C1 segment of cervical spinal cord (tissue), 14 donors: Measurements from ENCODE around the gene FAS.

Source experiments
- DNase-seq, 14 donors: peaks; one replicate each; lab custom pipeline; 2025; lab: John Stamatoyannopoulos, UW

Gene FAS

GRCh38 chr10:89035461-89035860 is 44.9 kb downstream of the FAS start:
- DNase-seq: no peak

- no peak for DNase-seq
Observed at GRCh38 chr10:89037096-89037495, 46.5 kb downstream of the FAS start.

- DNase-seq: no peak
Observed at GRCh38 chr10:89042562-89042961, 52.0 kb downstream of the FAS start.

GRCh38 chr10:89043052-89043451 is 52.5 kb downstream of the FAS start:
- no peak for DNase-seq

GRCh38 chr10:89047397-89047796 is 56.8 kb downstream of the FAS start:
- DNase-seq: no peak

GRCh38 chr10:89051593-89051992 is 61.0 kb downstream of the FAS start:
- DNase-seq: no peak

- DNase-seq: no peak
Observed at GRCh38 chr10:89053555-89053954, 63.0 kb downstream of the FAS start.

GRCh38 chr10:89055159-89055558 is 64.6 kb downstream of the FAS start:
- DNase-seq: no peak

GRCh38 chr10:89062861-89063260 is 72.3 kb downstream of the FAS start:
- DNase-seq: peak in 2 of 14 donors; percentile 12 to 13

- DNase-seq: no peak
Observed at GRCh38 chr10:89063465-89063864, 72.9 kb downstream of the FAS start.

GRCh38 chr10:89064748-89065147 is 74.2 kb downstream of the FAS start:
- peak in 1 of 14 donors; percentile 7 for DNase-seq
